GM10248 (cell line): ENCODE data around the gene IL18R1.
A peak's percentile ranks its signal among the peaks of the same experiment; 100 is the strongest.

Source experiments
- CTCF ChIA-PET: fragments of 300-600 bp; sonication (Branson Sonifier 250); formaldehyde crosslinking; extraction: SDS; loops from one replicate; lab custom pipeline; 2021; ENCODE audit warnings: antibody characterized with exemption; lab: Yijun Ruan, JAX
- POLR2A ChIA-PET: fragments of 350-650 bp; sonication (Branson Sonifier 250); formaldehyde crosslinking; extraction: SDS; loops from one replicate; lab custom pipeline; 2020; ENCODE audit warnings: antibody characterized with exemption; lab: Yijun Ruan, JAX
- DNase-seq: peaks from one replicate; pipeline ENCODE4 v3.0.0; 2012; ENCODE audit errors: extremely low spot score
- CTCF ChIP-seq: IDR thresholded peaks from 2 replicates; pipeline ENCODE4 v1.5.1; 2012; ENCODE audit warnings: mild to moderate bottlenecking, low read depth; ENCODE audit errors: extremely low read depth, missing control alignments, control extremely low read depth

Gene IL18R1

GRCh38 chr2:102438111-102438510 is 82.5 kb downstream of the IL18R1 start:
- ChIA-PET POLR2A (no interaction called here), CTCF (interaction anchor here (0.8 to 5.0 kb wide), 8 partner anchors 10 to 554 kb away, joined by 3 to 21 read pairs (median 6); partner anchors contain the start of genes IL18R1 and IL18RAP)
- no peak for TF ChIP-seq CTCF

GRCh38 chr2:102438578-102438977 is 83.0 kb downstream of the IL18R1 start:
- no peak for TF ChIP-seq CTCF
- ChIA-PET POLR2A (no interaction called here), CTCF (interaction anchor here (0.8 to 5.0 kb wide), 9 partner anchors 9 to 555 kb away, joined by 3 to 21 read pairs (median 5); partner anchors contain the start of genes IL18R1 and IL18RAP)
- no peak for DNase-seq

More at GRCh38 chr2:102438111-102438510, 82.5 kb downstream of the IL18R1 start:
- no peak for DNase-seq

GRCh38 chr2:102439065-102439695 is 83.6 kb downstream of the IL18R1 start:
- TF ChIP-seq CTCF = no peak
- no peak for DNase-seq
- ChIA-PET POLR2A (no interaction called here), CTCF (interaction anchor here (0.8 to 3.5 kb wide), 6 partner anchors 47 to 555 kb away, joined by 3 to 13 read pairs (median 4); partner anchors contain the start of gene IL18R1)

- TF ChIP-seq CTCF = peak; percentile 71
- ChIA-PET CTCF (interaction anchor here (0.8 to 4.8 kb wide), 44 partner anchors 9 to 1101 kb away, joined by 3 to 49 read pairs (median 5); partner anchors contain the start of genes IL18R1 and IL18RAP), POLR2A (no interaction called here)
- peak; percentile 41 for DNase-seq
These were observed 87.6 kb downstream of the IL18R1 start for GRCh38 chr2:102442967-102443828.

GRCh38 chr2:102444233-102444632 is 88.6 kb downstream of the IL18R1 start:
- ChIA-PET POLR2A (no interaction called here), CTCF (interaction anchor here (0.8 to 4.8 kb wide), 27 partner anchors 8 to 1102 kb away, joined by 3 to 49 read pairs (median 7); partner anchors contain the start of genes IL18R1 and IL18RAP)
- DNase-seq = no peak
- no peak for TF ChIP-seq CTCF

GRCh38 chr2:102446936-102447335 is 91.3 kb downstream of the IL18R1 start:
- CTCF ChIA-PET = interaction anchor here (0.6 to 6.7 kb wide), 11 partner anchors 9 to 675 kb away, joined by 3 to 47 read pairs (median 4); no protein-coding TSS in a partner anchor
- DNase-seq = no peak
- POLR2A ChIA-PET = no interaction called here
- TF ChIP-seq CTCF = no peak
